Tracheal epithelial cell (primary cell): ENCODE results near the gene SDCBP2. TPM values are rescaled to one million over a fixed set of nuclear protein-coding genes. Genes with fewer than 3 reads are reported as not detected.

Experiments
- total RNA-seq: library from RNA; depleted of rRNA; stranded (reverse); fragments of >200 nt; gene quantifications from 2 replicates; pipeline ENCODE4 v1.2.1, GENCODE V29; 2014

The SDCBP2 gene
- total RNA-seq = 48.7 and 80.4 TPM in 2 replicates

GRCh38 chr20:1328680-1329330 lies at the start of gene SDCBP2:
TSS of gene SDCBP2 (minus strand) at chr20:1329139. CDS start at chr20:1320416, 8,723 bp downstream.

GRCh38 chr20:1266167-1266973 lies 62.6 kb downstream of the SDCBP2 start, which contains the start of gene SNPH:
TSS of gene SNPH (plus strand) at chr20:1266294. CDS start at chr20:1296240, 29,946 bp downstream.

Other genes starting within 250 kb of the SDCBP2 start
- 20.7 and 25.8 TPM in 2 replicates for gene PSMF1, start 210.5 kb downstream of the SDCBP2 start, total RNA-seq
- gene TMEM74B, start 144.2 kb downstream of the SDCBP2 start, total RNA-seq = 2.4 TPM in 1 of 2 replicates, not detected in the other
- gene C20orf202, start 125.7 kb downstream of the SDCBP2 start, total RNA-seq = not detected in 2 replicates
- not detected in 2 replicates for gene RAD21L1, start 103.1 kb downstream of the SDCBP2 start, total RNA-seq
- gene SNPH, start 62.8 kb downstream of the SDCBP2 start, total RNA-seq = 2.6 and 3.4 TPM in 2 replicates
- 76.3 and 115 TPM in 2 replicates for gene FKBP1A, start 63.9 kb upstream of the SDCBP2 start, total RNA-seq
- gene NSFL1C, start 137.7 kb upstream of the SDCBP2 start, total RNA-seq = 16.8 and 29.2 TPM in 2 replicates
- gene SIRPB2, start 162.3 kb upstream of the SDCBP2 start, total RNA-seq = 0.21 and 0.48 TPM in 2 replicates
- gene SIRPD, start 228.6 kb upstream of the SDCBP2 start, total RNA-seq = not detected in 2 replicates